Measurements from ENCODE around the gene AK1. TPM values are rescaled to one million over a fixed set of nuclear protein-coding genes. Genes with fewer than 3 reads are reported as not detected.
A peak's percentile ranks its signal among the peaks of the same experiment; 100 is the strongest.

The AK1 gene
- total and polyA plus RNA-seq, 7 donors, result 310 to 854 (median 778) TPM

- Histone ChIP-seq H3K27me3 (ENCODE audit: insufficient read depth in 3 of 3, low read length in 2 of 3) (no peaks in the 10 kb centered on the region), H3K4me3 (no peak overlapping the region), H3K4me1 (peaks cover 29% of the 10 kb centered on the region), H3K36me3 (ENCODE audit: insufficient read depth in 1 of 2, low read depth in 1 of 2) (no peaks in the 10 kb centered on the region), H3K27ac (peak overlapping the region; percentile 85), H3K9me3 (no peaks in the 10 kb centered on the region)
- TF ChIP-seq CTCF (IDR thresholded peaks at IDR 0.05), result no peak
- intact Hi-C loops (cut with DNase I), result loop anchor here in 1 of 2 donors (5.0 kb wide), 1 partner anchor 92 kb away; the partner anchor contains the start of gene CDK9
- ATAC-seq (no peak), DNase-seq (no peak)
- whole genome bisulfite sequencing, 3 donors, result 43 to 56% (median 45%) methylated on average over 8 of the region's 8 CpGs
These were observed 1.3 kb upstream of the AK1 start for GRCh38 chr9:127878652-127879390.

GRCh38 chr9:127878001-127878651, 651 bp upstream of the AK1 start:
- peaks cover 0 to 4% of the 10 kb centered on the region in 2 donors for H3K36me3 ChIP-seq (ENCODE audit: insufficient read depth in 1 of 2, low read depth in 1 of 2)
- WGBS, 3 donors, result 37 to 41% (median 39%) methylated on average over 18 of the region's 18 CpGs
- H3K27ac ChIP-seq, result peak overlapping the region; percentile 85
- no peaks in the 10 kb centered on the region for H3K9me3 ChIP-seq
- peaks cover 36% of the 10 kb centered on the region for H3K4me1 ChIP-seq
- intact Hi-C loops (cut with DNase I), result loop anchor here in 1 of 2 donors (5.0 kb wide), 1 partner anchor 91 kb away; the partner anchor contains the start of gene CDK9
- DNase-seq, result no peak
- TF ChIP-seq CTCF (IDR thresholded peaks at IDR 0.05), result no peak
- peak overlapping the region; percentile 78 for H3K4me3 ChIP-seq
- no peaks in the 10 kb centered on the region for H3K27me3 ChIP-seq (ENCODE audit: insufficient read depth in 3 of 3, low read length in 2 of 3)
- ATAC-seq, result peak in 2 of 4 donors; percentile 1

GRCh38 chr9:127876764-127877562, 512 bp downstream of the AK1 start:
- WGBS, 3 donors, result 11 to 22% (median 14%) methylated on average over 17 to 26 of the region's 26 CpGs

More at GRCh38 chr9:127876764-127877562, 512 bp downstream of the AK1 start:
- H3K27ac ChIP-seq, result peak overlapping the region; percentile 85
- TF ChIP-seq CTCF (IDR thresholded peaks at IDR 0.05), result no peak
- no peaks in the 10 kb centered on the region for H3K27me3 ChIP-seq (ENCODE audit: insufficient read depth in 3 of 3, low read length in 2 of 3)
- H3K36me3 ChIP-seq (ENCODE audit: insufficient read depth in 1 of 2, low read depth in 1 of 2), result peaks cover 0 to 15% of the 10 kb centered on the region in 2 donors
- ATAC-seq (peak; percentile 36 to 55 (median 52)), DNase-seq (peak; percentile 41 to 74)
- H3K4me3 ChIP-seq, result peak overlapping the region; percentile 78
- peaks cover 41% of the 10 kb centered on the region for H3K4me1 ChIP-seq
- intact Hi-C loops (cut with DNase I), result loop anchor here in 1 of 2 donors (5.0 kb wide), 1 partner anchor 90 kb away; the partner anchor contains the start of gene CDK9
- no peaks in the 10 kb centered on the region for H3K9me3 ChIP-seq

Data from psoas muscle (tissue), 8 donors.